Measurements from ENCODE around the gene MT1A. TPM values are rescaled to one million over a fixed set of nuclear protein-coding genes. Genes with fewer than 3 reads are reported as not detected.

MT1A gene
- polyA plus RNA-seq, 1 donor (not counting 4 experiments of a cell fraction or from before 2014, with no cell fraction given): not detected

- Histone ChIP-seq H3K9me1 (ENCODE audit: control insufficient read depth, extremely low read depth, insufficient read depth, low read length) (no peaks in the 10 kb centered on the region), H3K4me1 (ENCODE audit: control insufficient read depth, extremely low read depth, insufficient read depth, low read length) (peaks cover 4% of the 10 kb centered on the region), H3K9me3 (ENCODE audit: control insufficient read depth, low read depth, low read length) (no peaks in the 10 kb centered on the region), H3K27me3 (ENCODE audit: control insufficient read depth, extremely low read depth, insufficient read depth, low read length) (peaks cover 60% of the 10 kb centered on the region), H3K36me3 (ENCODE audit: control insufficient read depth in 2 of 2, extremely low read depth in 1 of 2, insufficient read depth in 2 of 2, low read length in 2 of 2) (no peaks in the 10 kb centered on the region), H3K27ac (ENCODE audit: control insufficient read depth, insufficient read depth, low read length) (no peak overlapping the region), H3K9ac (ENCODE audit: control insufficient read depth, extremely low read depth, insufficient read depth, low read length) (no peak overlapping the region), H4K20me1 (ENCODE audit: control insufficient read depth, extremely low read depth, insufficient read depth, low read length) (no peaks in the 10 kb centered on the region), H2AFZ (ENCODE audit: control insufficient read depth, low read length) (no peak overlapping the region), H3K79me2 (ENCODE audit: control insufficient read depth, insufficient read depth, low read length) (no peaks in the 10 kb centered on the region), H3K4me3 (ENCODE audit: control insufficient read depth in 2 of 3, extremely low read depth in 1 of 3, insufficient read depth in 2 of 3, low read depth in 1 of 3, low read length in 3 of 3) (no peak overlapping the region), H3K4me2 (ENCODE audit: control insufficient read depth, extremely low read depth, insufficient read depth, low read depth, low read length) (no peak overlapping the region)
- no peak for TF ChIP-seq EZH2 (IDR thresholded peaks at IDR 0.05; ENCODE audit: low read length)
- TF ChIP-seq CTCF (optimal IDR thresholded peaks at IDR 0.05 in 1 of 3, IDR thresholded peaks at IDR 0.05 in 1 of 3, conservative IDR thresholded peaks at IDR 0.05 in 1 of 3; ENCODE audit: extremely low read depth in 1 of 3, insufficient read depth in 2 of 3, low read length in 3 of 3): no peak
- FAIRE-seq (no peak), DNase-seq (ENCODE audit: low read depth, low spot score) (no peak)
- dilution Hi-C loops (cut with MboI; ENCODE audit: extremely low pct_ligation_motif_present, low sequenced_read_pairs): no loop called here
Measured at GRCh38 chr16:56634715-56635440, 3.6 kb upstream of the MT1A start.

- H3K27ac ChIP-seq (ENCODE audit: control insufficient read depth, insufficient read depth, low read length): no peak overlapping the region
- peaks cover 60% of the 10 kb centered on the region for H3K27me3 ChIP-seq (ENCODE audit: control insufficient read depth, extremely low read depth, insufficient read depth, low read length)
- H3K79me2 ChIP-seq (ENCODE audit: control insufficient read depth, insufficient read depth, low read length): no peaks in the 10 kb centered on the region
- dilution Hi-C loops (cut with MboI; ENCODE audit: extremely low pct_ligation_motif_present, low sequenced_read_pairs): no loop called here
- H3K4me1 ChIP-seq (ENCODE audit: control insufficient read depth, extremely low read depth, insufficient read depth, low read length): peaks cover 4% of the 10 kb centered on the region
- no peaks in the 10 kb centered on the region for H3K9me3 ChIP-seq (ENCODE audit: control insufficient read depth, low read depth, low read length)
- H3K9ac ChIP-seq (ENCODE audit: control insufficient read depth, extremely low read depth, insufficient read depth, low read length): no peak overlapping the region
- H2AFZ ChIP-seq (ENCODE audit: control insufficient read depth, low read length): no peak overlapping the region
- H4K20me1 ChIP-seq (ENCODE audit: control insufficient read depth, extremely low read depth, insufficient read depth, low read length): no peaks in the 10 kb centered on the region
- FAIRE-seq (no peak), DNase-seq (ENCODE audit: low read depth, low spot score) (no peak)
- H3K36me3 ChIP-seq (ENCODE audit: control insufficient read depth in 2 of 2, extremely low read depth in 1 of 2, insufficient read depth in 2 of 2, low read length in 2 of 2): no peaks in the 10 kb centered on the region
- H3K9me1 ChIP-seq (ENCODE audit: control insufficient read depth, extremely low read depth, insufficient read depth, low read length): no peaks in the 10 kb centered on the region
- TF ChIP-seq EZH2 (IDR thresholded peaks at IDR 0.05; ENCODE audit: low read length) (no peak), CTCF (optimal IDR thresholded peaks at IDR 0.05 in 1 of 3, IDR thresholded peaks at IDR 0.05 in 1 of 3, conservative IDR thresholded peaks at IDR 0.05 in 1 of 3; ENCODE audit: extremely low read depth in 1 of 3, insufficient read depth in 2 of 3, low read length in 3 of 3) (no peak)
- H3K4me3 ChIP-seq (ENCODE audit: control insufficient read depth in 2 of 3, extremely low read depth in 1 of 3, insufficient read depth in 2 of 3, low read depth in 1 of 3, low read length in 3 of 3): no peak overlapping the region
- no peak overlapping the region for H3K4me2 ChIP-seq (ENCODE audit: control insufficient read depth, extremely low read depth, insufficient read depth, low read depth, low read length)
Measured at GRCh38 chr16:56635441-56635967, 3.0 kb upstream of the MT1A start.

Measured in keratinocyte (primary cell).